MM.1S (cell line): ENCODE results near the gene POLD1.

ENCODE experiments used
- DNase-seq: peaks from one replicate; pipeline ENCODE4 v3.0.0-alpha.2; 2015
- H2AFZ ChIP-seq: fragments of 300-600 bp; sonication (generic); 2 replicates; pipeline ENCODE4 v1.6.0; 2016; ENCODE audit warnings: antibody characterized with exemption, low read length
- H3F3A ChIP-seq: fragments of 300-600 bp; sonication (generic); 2 replicates; pipeline ENCODE4 v1.6.1; 2016; ENCODE audit warnings: mild to moderate bottlenecking, antibody characterized with exemption, low read length, moderate library complexity, mixed read lengths; ENCODE audit not compliant: insufficient read depth
- H3K27ac ChIP-seq: fragments of 300-600 bp; sonication (generic); 2 replicates; pipeline ENCODE4 v1.5.1; 2016; ENCODE audit warnings: mild to moderate bottlenecking, low read length
- H3K27me3 ChIP-seq: fragments of 300-600 bp; sonication (generic); replicated peaks from 2 replicates; pipeline ENCODE4 v1.6.0; 2016; ENCODE audit warnings: low read length; ENCODE audit not compliant: insufficient read depth
- H3K36me3 ChIP-seq: fragments of 300-600 bp; sonication (generic); replicated peaks from 2 replicates; pipeline ENCODE4 v1.6.1; 2016; ENCODE audit warnings: mild to moderate bottlenecking, low read length, mixed read lengths; ENCODE audit not compliant: insufficient read depth
- H3K4me1 ChIP-seq: fragments of 300-600 bp; sonication (generic); 2 replicates; pipeline ENCODE4 v1.6.1; 2016; ENCODE audit warnings: low read length, mixed read lengths
- H3K4me2 ChIP-seq: fragments of 300-600 bp; sonication (generic); 2 replicates; pipeline ENCODE4 v1.6.0; 2016; ENCODE audit warnings: low read depth, low read length
- H3K4me3 ChIP-seq: fragments of 300-600 bp; sonication (generic); 2 replicates; pipeline ENCODE4 v1.5.1; 2016; ENCODE audit warnings: low read length, mixed read lengths
- H3K79me2 ChIP-seq: fragments of 300-600 bp; sonication (generic); 2 replicates; pipeline ENCODE4 v1.6.1; 2016; ENCODE audit warnings: mixed run types, low read length, mixed read lengths
- H3K9ac ChIP-seq: fragments of 300-600 bp; sonication (generic); 2 replicates; pipeline ENCODE4 v1.6.1; 2016; ENCODE audit warnings: low read length, mixed read lengths
- H3K9me2 ChIP-seq: fragments of 300-600 bp; sonication (generic); replicated peaks from 2 replicates; pipeline ENCODE4 v1.6.1; 2016; ENCODE audit warnings: mild to moderate bottlenecking, low read length, mixed read lengths; ENCODE audit not compliant: insufficient read depth
- H3K9me3 ChIP-seq: fragments of 300-600 bp; sonication (generic); replicated peaks from 2 replicates; pipeline ENCODE4 v1.6.1; 2016; ENCODE audit warnings: mild to moderate bottlenecking, low read length, mixed read lengths; ENCODE audit not compliant: insufficient read depth
- H4K20me1 ChIP-seq: fragments of 300-600 bp; sonication (generic); 2 replicates; pipeline ENCODE4 v1.6.1; 2016; ENCODE audit warnings: mild to moderate bottlenecking, low read length, moderate library complexity, mixed read lengths; ENCODE audit not compliant: insufficient read depth
- EZH2 ChIP-seq: fragments of 300-600 bp; sonication (generic); optimal IDR thresholded peaks from 2 replicates; pipeline ENCODE3; 2017; ENCODE audit warnings: low read depth, mild to moderate bottlenecking, antibody characterized with exemption, low read length, mixed read lengths
- EZH2phosphoT487 ChIP-seq: fragments of 300-600 bp; sonication (generic); IDR thresholded peaks from 2 replicates; pipeline ENCODE4 v1.6.1; 2018; ENCODE audit warnings: antibody characterized with exemption, low read length
- TF ChIP-seq, protein P1 (sequence below): fragments of 300-600 bp; sonication (generic); IDR thresholded peaks from 2 replicates; pipeline ENCODE4 v1.5.1; 2016; ENCODE audit warnings: antibody characterized with exemption, low read length, mixed read lengths

Gene POLD1

GRCh38 chr19:50459067-50459456 is 74.9 kb downstream of the POLD1 start:
- Histone ChIP-seq H3K79me2 (no peaks in the 10 kb centered on the region), H3K9me3 (no peaks in the 10 kb centered on the region), H3K9me2 (no peaks in the 10 kb centered on the region), H3F3A (peaks cover 4% of the 10 kb centered on the region), H3K4me2 (no peak overlapping the region), H3K4me1 (peaks cover 5% of the 10 kb centered on the region; the same call in 1 of the 2 replicates), H3K9ac (no peak overlapping the region), H3K36me3 (no peaks in the 10 kb centered on the region), H3K4me3 (no peak overlapping the region), H2AFZ (no peak overlapping the region), H4K20me1 (no peaks in the 10 kb centered on the region), H3K27me3 (peaks cover 59% of the 10 kb centered on the region), H3K27ac (no peak overlapping the region)
- TF ChIP-seq EZH2 (no peak), EZH2phosphoT487 (no peak)
- TF ChIP-seq, protein P1, sequence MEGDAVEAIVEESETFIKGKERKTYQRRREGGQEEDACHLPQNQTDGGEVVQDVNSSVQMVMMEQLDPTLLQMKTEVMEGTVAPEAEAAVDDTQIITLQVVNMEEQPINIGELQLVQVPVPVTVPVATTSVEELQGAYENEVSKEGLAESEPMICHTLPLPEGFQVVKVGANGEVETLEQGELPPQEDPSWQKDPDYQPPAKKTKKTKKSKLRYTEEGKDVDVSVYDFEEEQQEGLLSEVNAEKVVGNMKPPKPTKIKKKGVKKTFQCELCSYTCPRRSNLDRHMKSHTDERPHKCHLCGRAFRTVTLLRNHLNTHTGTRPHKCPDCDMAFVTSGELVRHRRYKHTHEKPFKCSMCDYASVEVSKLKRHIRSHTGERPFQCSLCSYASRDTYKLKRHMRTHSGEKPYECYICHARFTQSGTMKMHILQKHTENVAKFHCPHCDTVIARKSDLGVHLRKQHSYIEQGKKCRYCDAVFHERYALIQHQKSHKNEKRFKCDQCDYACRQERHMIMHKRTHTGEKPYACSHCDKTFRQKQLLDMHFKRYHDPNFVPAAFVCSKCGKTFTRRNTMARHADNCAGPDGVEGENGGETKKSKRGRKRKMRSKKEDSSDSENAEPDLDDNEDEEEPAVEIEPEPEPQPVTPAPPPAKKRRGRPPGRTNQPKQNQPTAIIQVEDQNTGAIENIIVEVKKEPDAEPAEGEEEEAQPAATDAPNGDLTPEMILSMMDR = no peak
- no peak for DNase-seq

DNA sequence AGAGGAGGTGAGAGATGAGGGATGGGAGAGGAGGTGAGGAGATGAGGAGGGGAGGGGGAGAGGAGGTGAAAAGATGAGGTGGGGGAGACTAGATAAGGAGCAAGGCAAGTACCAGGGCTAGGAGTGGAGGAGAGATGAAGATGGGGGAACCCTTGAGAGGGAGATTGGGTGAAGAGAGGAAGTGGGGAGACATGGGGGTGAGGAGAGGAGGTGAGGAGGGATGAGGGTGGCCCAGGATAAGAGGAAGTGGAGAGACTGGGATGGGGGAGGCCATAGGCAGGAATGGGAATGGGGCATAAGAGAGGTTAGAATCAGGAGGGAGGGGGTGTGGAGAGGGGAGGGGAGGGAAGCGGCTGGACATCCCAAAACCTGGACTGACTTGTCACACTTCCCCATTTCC is 75.5 kb downstream of the POLD1 start:
- Histone ChIP-seq H3K79me2 (no peaks in the 10 kb centered on the region), H2AFZ (peak overlapping the region; percentile 6; the same call in 1 of the 2 replicates), H3K9me3 (no peaks in the 10 kb centered on the region), H3K4me3 (no peak overlapping the region), H4K20me1 (no peaks in the 10 kb centered on the region), H3K27me3 (peaks cover 61% of the 10 kb centered on the region), H3K4me1 (peaks cover 5% of the 10 kb centered on the region; the same call in 1 of the 2 replicates), H3K36me3 (no peaks in the 10 kb centered on the region), H3K27ac (no peak overlapping the region), H3K4me2 (peak overlapping the region; percentile 74; the same call in 1 of the 2 replicates), H3K9me2 (no peaks in the 10 kb centered on the region), H3F3A (peaks cover 4% of the 10 kb centered on the region), H3K9ac (no peak overlapping the region)
- DNase-seq = no peak
- TF ChIP-seq, protein P1 = no peak
- TF ChIP-seq EZH2phosphoT487 = no peak
- TF ChIP-seq EZH2 = no peak

DNA sequence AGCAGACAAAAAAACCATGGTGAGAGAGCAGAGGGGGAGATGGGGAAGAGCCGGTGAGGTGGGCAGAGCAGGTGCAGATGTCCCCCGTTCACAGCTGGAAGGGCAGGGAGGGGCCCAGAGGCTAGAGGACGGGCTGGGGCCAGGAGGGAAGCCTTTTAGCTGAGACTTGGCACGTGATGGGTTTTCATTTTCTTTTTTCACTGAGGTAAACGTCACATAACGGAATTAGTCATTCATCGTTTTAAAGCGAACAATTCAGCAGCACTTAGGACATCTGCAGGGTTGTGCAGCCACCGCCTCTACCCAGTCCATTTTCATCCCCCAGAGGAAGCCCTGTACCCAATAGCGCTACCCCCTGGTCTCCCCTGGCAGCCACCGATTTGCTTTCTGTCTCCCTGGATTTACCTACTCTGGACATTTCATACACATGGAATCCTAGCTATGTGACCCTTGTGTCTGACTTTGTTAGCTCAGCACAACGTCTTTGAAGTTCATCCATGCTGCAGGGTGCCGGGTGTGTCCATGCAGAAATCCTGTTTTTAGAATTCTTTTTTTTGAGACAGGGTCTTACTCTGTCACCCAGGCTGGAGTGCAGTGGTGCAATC is 76.1 kb downstream of the POLD1 start:
- Histone ChIP-seq H3K4me1 (peaks cover 5% of the 10 kb centered on the region; the same call in 1 of the 2 replicates), H3K9me3 (no peaks in the 10 kb centered on the region), H3K27ac (no peak overlapping the region), H3K27me3 (peaks cover 61% of the 10 kb centered on the region), H4K20me1 (no peaks in the 10 kb centered on the region), H3F3A (peaks cover 4% of the 10 kb centered on the region), H3K9me2 (no peaks in the 10 kb centered on the region), H2AFZ (peak overlapping the region; percentile 6; the same call in 1 of the 2 replicates), H3K4me2 (peak overlapping the region; percentile 74), H3K79me2 (no peaks in the 10 kb centered on the region), H3K4me3 (peak overlapping the region; percentile 38), H3K9ac (no peak overlapping the region; the same call in 1 of the 2 replicates), H3K36me3 (no peaks in the 10 kb centered on the region)
- TF ChIP-seq, protein P1 = 0 out of 2 replicates have a peak, but pooled peaks have one; percentile 14
- TF ChIP-seq EZH2 = no peak
- peak; percentile 19 for DNase-seq
